GM12864 (cell line): ENCODE measurements around the gene DENND6B.

Source experiments
- DNase-seq: peaks from one replicate; pipeline ENCODE4 v3.0.0-alpha.2; 2011; ENCODE audit warnings: low read depth
- H3K4me3 ChIP-seq: 2 replicates; pipeline ENCODE4 v1.5.1; 2011; ENCODE audit warnings: mild to moderate bottlenecking, low read depth, low read length, control low read depth
- TF ChIP-seq, protein P1 (sequence below): IDR thresholded peaks from 2 replicates; pipeline ENCODE4 v1.5.1; 2011; ENCODE audit warnings: low read depth, mild to moderate bottlenecking, moderate library complexity, low read length, control low read depth, inconsistent platforms; ENCODE audit errors: missing control alignments

Gene DENND6B

GRCh38 chr22:50346470-50346869 lies 19.7 kb upstream of the DENND6B start:
- no peak overlapping the region for H3K4me3 ChIP-seq
- TF ChIP-seq, protein P1, sequence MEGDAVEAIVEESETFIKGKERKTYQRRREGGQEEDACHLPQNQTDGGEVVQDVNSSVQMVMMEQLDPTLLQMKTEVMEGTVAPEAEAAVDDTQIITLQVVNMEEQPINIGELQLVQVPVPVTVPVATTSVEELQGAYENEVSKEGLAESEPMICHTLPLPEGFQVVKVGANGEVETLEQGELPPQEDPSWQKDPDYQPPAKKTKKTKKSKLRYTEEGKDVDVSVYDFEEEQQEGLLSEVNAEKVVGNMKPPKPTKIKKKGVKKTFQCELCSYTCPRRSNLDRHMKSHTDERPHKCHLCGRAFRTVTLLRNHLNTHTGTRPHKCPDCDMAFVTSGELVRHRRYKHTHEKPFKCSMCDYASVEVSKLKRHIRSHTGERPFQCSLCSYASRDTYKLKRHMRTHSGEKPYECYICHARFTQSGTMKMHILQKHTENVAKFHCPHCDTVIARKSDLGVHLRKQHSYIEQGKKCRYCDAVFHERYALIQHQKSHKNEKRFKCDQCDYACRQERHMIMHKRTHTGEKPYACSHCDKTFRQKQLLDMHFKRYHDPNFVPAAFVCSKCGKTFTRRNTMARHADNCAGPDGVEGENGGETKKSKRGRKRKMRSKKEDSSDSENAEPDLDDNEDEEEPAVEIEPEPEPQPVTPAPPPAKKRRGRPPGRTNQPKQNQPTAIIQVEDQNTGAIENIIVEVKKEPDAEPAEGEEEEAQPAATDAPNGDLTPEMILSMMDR = no peak
- DNase-seq = no peak

- no peak for DNase-seq
- TF ChIP-seq, protein P1 = no peak
- H3K4me3 ChIP-seq = peak overlapping the region; percentile 91
Measured at GRCh38 chr22:50343541-50343935, 16.7 kb upstream of the DENND6B start.

GRCh38 chr22:50342651-50343540 lies 16.1 kb upstream of the DENND6B start, which contains the start of gene PPP6R2:
Gene PPP6R2 (plus strand): TSS chr22:50343327. CDS start chr22:50393909, 50,582 bp downstream.
- DNase-seq = no peak
- H3K4me3 ChIP-seq = peak within 1 kb of the TSS; percentile 91
- TF ChIP-seq, protein P1 = no peak

- DNase-seq = peak; percentile 45
- TF ChIP-seq, protein P1 = peak; percentile 94
- peak overlapping the region; percentile 91; the same call in 1 of the 2 replicates for H3K4me3 ChIP-seq
Measured at GRCh38 chr22:50341977-50342650, 15.3 kb upstream of the DENND6B start.

DNA sequence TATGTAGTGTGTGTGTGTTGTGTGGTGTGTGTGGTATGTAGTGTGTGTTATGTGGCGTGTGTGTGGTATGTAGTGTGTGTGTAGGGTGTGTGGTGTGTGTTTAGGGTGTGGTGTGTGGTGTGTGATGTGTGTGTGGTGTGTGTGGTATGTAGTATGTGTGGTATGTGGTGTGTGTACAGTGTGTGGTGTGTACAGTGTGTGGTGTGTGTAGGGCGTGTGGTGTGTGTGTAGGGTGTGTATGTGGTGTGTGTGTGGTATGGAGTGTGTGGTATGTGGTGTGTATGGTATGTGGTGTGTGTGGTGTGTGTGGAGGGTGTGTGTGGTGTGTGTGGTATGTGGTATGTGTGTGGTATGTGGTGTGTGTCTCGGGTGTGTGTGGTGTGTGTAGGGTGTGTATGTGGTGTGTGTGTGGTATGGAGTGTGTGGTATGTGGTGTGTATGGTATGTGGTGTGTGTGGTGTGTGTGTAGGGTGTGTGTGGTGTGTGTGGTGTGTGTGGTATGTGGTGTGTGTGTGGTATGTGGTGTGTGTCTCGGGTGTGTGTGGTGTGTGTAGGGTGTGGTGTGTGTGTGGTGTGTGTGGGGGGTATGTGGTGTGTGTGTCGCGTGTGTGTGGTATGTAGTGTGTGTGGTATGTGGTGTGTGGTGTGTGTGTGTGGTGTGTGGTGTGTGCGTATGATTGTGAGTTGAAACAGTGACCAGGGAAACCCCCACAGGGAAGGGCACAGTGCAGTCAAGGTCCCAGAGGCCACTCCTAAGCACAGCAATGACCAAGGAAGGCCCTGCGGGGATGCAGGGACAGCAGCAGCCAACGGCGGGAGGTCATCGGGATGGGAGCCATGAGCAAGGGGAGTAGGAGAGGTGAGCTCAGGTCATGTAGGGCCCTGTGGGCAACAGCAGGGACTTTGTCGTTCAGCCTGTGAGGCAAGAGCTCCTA lies 13.4 kb upstream of the DENND6B start:
- TF ChIP-seq, protein P1 = no peak
- H3K4me3 ChIP-seq = no peak overlapping the region
- no peak for DNase-seq

DNA sequence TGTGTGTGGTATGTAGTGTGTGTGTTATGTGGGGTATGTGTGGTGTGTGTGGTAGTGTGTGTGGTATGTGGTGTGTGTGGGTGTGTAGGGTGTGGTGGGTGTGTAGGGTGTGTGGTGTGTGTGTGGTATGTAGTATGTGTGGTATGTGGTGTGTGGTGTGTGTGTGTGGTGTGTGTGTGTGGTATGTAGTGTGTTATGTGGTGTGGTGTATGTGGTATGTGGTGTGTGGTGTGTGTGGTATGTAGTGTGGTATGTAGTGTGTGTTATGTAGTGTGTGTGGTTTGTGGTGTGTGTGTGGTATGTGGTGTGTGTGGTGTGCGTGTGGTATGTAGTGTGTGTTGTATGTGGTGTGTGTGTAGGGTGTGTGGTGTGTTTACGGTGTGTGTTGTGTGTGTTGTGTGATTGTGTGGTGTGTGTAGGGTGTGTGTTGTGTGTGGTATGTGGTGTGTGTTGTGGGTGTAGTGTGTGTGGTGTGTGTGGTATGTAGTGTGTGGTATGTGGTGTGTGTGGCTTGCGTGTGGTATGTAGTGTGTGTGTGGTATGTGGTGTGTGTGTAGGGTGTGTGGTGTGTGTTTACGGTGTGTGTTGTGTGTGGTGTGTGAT lies 12.1 kb upstream of the DENND6B start:
- DNase-seq = no peak
- TF ChIP-seq, protein P1 = no peak

More for the DNA sequence above, 12.1 kb upstream of the DENND6B start:
- no peak overlapping the region for H3K4me3 ChIP-seq
